H1 (cell line): ENCODE measurements around the gene BPIFB3. TPM values are rescaled to one million over a fixed set of nuclear protein-coding genes. Genes with fewer than 3 reads are reported as not detected.

Source experiments
- EGR1 ChIP-seq: IDR thresholded peaks from 2 replicates; pipeline ENCODE4 v1.6.1; 2011; ENCODE audit warnings: low read depth, low read length, borderline replicate concordance
- EZH2 ChIP-seq: fragments of 200-600 bp; sonication (generic); IDR thresholded peaks from 2 replicates; pipeline ENCODE4 v1.7.1; 2012; ENCODE audit warnings: low read depth, mild to moderate bottlenecking, moderate library complexity, low read length, inconsistent platforms; ENCODE audit not compliant: severe bottlenecking
- KDM4A ChIP-seq: IDR thresholded peaks from one replicate; pipeline ENCODE4 v1.7.1; 2012; ENCODE audit warnings: low read depth, mild to moderate bottlenecking, moderate library complexity, low read length, inconsistent platforms; ENCODE audit not compliant: severe bottlenecking
- POLR2AphosphoS5 ChIP-seq: IDR thresholded peaks from 2 replicates; pipeline ENCODE4 v1.6.1; 2011; ENCODE audit warnings: low read depth, low read length
- RNF2 ChIP-seq: fragments of 200-900, 300-1000 bp; sonication (generic); IDR thresholded peaks from 2 replicates; pipeline ENCODE4 v1.7.1; 2016; ENCODE audit warnings: borderline replicate concordance, low read depth, mild to moderate bottlenecking, antibody characterized with exemption, low read length; ENCODE audit not compliant: poor library complexity, severe bottlenecking; ENCODE audit errors: missing control alignments
- SIRT6 ChIP-seq: IDR thresholded peaks from one replicate; pipeline ENCODE4 v1.7.1; 2012; ENCODE audit warnings: low read length, inconsistent platforms
- SP1 ChIP-seq: IDR thresholded peaks from 2 replicates; pipeline ENCODE4 v1.6.1; 2011; ENCODE audit warnings: low read depth, low read length
- polyA plus RNA-seq, 7 experiments: library from polyadenylated mRNA; depleted of rRNA in 3 of 7; stranded (reverse) in 5 of 7; unstranded in 2 of 7; fragments of >200 nt in 5 of 7; fragments of 200-250 nt in 2 of 7; gene quantifications; 1 replicate in 5 of 7; 2 replicates in 1 of 7; 4 replicates in 1 of 7; pipeline versions ENCODE4 v1.2.1 to v1.2.3, GENCODE V29; 2011 to 2013; ENCODE audit warnings: missing spikeins in 2 of 7, mixed read lengths in 2 of 7
- total RNA-seq: library from RNA; stranded (reverse); fragmentation: NEBNext Ultra II Directional; extraction: Animal tissue kit (Norgen Biotek cat#: 25700); gene quantifications from 2 replicates; pipeline ENCODE4 v1.2.1, GENCODE V29; 2021
- TF ChIP-seq, protein P1 (sequence below): fragments of 300-600 bp; sonication (generic); IDR thresholded peaks from 2 replicates; pipeline ENCODE4 v1.7.1; 2012; ENCODE audit warnings: low read length, moderate library complexity, mild to moderate bottlenecking, inconsistent platforms; ENCODE audit not compliant: insufficient replicate concordance
- TF ChIP-seq, protein P2 (sequence below): IDR thresholded peaks from 2 replicates; pipeline ENCODE4 v1.6.1; 2011; ENCODE audit warnings: low read depth, mild to moderate bottlenecking, low read length; ENCODE audit not compliant: insufficient read depth

BPIFB3 gene
- total and polyA plus RNA-seq, 2 of the 8 experiments (the other 6 are each of a cell fraction or from before 2014, with no cell fraction given), result not detected

DNA sequence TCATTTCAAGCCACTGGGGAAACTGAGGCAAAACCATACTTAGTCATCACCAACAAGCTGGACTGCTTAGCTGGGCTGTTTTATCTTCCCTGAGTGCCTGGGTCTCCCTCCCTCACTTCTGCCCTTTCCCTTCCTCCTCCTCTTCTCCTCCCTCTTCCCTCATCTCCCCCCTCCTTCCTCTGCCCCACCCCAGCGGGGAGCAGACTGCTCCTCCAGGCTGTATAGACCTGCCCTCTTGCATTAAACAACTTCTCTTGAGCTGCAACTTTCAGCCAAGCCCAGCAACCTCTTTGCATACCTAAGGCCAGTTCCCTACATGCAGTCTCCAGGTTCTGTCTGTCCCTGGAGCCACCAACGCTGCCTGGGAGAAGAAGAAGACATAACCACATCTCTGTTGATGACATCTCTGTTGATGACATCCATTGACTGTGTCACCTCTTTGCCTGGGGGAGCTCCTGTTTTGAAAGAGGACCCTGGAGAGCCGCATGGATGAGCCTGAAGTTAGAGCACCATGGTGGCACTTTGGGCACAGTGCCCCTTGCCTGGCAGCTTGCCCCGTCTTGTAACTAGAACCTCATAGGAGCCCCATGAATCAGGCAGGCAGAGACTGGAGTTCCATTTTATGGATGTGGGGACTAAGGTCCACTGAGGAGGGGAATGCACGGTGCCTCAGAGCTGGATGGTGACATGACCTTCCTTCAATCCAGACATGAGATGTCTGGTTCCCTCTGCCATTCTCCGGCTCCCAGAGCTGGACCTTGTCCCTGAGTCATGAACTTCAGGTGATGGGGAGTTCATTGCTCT lies 30.1 kb upstream of the BPIFB3 start (continued):
- TF ChIP-seq, protein P1, sequence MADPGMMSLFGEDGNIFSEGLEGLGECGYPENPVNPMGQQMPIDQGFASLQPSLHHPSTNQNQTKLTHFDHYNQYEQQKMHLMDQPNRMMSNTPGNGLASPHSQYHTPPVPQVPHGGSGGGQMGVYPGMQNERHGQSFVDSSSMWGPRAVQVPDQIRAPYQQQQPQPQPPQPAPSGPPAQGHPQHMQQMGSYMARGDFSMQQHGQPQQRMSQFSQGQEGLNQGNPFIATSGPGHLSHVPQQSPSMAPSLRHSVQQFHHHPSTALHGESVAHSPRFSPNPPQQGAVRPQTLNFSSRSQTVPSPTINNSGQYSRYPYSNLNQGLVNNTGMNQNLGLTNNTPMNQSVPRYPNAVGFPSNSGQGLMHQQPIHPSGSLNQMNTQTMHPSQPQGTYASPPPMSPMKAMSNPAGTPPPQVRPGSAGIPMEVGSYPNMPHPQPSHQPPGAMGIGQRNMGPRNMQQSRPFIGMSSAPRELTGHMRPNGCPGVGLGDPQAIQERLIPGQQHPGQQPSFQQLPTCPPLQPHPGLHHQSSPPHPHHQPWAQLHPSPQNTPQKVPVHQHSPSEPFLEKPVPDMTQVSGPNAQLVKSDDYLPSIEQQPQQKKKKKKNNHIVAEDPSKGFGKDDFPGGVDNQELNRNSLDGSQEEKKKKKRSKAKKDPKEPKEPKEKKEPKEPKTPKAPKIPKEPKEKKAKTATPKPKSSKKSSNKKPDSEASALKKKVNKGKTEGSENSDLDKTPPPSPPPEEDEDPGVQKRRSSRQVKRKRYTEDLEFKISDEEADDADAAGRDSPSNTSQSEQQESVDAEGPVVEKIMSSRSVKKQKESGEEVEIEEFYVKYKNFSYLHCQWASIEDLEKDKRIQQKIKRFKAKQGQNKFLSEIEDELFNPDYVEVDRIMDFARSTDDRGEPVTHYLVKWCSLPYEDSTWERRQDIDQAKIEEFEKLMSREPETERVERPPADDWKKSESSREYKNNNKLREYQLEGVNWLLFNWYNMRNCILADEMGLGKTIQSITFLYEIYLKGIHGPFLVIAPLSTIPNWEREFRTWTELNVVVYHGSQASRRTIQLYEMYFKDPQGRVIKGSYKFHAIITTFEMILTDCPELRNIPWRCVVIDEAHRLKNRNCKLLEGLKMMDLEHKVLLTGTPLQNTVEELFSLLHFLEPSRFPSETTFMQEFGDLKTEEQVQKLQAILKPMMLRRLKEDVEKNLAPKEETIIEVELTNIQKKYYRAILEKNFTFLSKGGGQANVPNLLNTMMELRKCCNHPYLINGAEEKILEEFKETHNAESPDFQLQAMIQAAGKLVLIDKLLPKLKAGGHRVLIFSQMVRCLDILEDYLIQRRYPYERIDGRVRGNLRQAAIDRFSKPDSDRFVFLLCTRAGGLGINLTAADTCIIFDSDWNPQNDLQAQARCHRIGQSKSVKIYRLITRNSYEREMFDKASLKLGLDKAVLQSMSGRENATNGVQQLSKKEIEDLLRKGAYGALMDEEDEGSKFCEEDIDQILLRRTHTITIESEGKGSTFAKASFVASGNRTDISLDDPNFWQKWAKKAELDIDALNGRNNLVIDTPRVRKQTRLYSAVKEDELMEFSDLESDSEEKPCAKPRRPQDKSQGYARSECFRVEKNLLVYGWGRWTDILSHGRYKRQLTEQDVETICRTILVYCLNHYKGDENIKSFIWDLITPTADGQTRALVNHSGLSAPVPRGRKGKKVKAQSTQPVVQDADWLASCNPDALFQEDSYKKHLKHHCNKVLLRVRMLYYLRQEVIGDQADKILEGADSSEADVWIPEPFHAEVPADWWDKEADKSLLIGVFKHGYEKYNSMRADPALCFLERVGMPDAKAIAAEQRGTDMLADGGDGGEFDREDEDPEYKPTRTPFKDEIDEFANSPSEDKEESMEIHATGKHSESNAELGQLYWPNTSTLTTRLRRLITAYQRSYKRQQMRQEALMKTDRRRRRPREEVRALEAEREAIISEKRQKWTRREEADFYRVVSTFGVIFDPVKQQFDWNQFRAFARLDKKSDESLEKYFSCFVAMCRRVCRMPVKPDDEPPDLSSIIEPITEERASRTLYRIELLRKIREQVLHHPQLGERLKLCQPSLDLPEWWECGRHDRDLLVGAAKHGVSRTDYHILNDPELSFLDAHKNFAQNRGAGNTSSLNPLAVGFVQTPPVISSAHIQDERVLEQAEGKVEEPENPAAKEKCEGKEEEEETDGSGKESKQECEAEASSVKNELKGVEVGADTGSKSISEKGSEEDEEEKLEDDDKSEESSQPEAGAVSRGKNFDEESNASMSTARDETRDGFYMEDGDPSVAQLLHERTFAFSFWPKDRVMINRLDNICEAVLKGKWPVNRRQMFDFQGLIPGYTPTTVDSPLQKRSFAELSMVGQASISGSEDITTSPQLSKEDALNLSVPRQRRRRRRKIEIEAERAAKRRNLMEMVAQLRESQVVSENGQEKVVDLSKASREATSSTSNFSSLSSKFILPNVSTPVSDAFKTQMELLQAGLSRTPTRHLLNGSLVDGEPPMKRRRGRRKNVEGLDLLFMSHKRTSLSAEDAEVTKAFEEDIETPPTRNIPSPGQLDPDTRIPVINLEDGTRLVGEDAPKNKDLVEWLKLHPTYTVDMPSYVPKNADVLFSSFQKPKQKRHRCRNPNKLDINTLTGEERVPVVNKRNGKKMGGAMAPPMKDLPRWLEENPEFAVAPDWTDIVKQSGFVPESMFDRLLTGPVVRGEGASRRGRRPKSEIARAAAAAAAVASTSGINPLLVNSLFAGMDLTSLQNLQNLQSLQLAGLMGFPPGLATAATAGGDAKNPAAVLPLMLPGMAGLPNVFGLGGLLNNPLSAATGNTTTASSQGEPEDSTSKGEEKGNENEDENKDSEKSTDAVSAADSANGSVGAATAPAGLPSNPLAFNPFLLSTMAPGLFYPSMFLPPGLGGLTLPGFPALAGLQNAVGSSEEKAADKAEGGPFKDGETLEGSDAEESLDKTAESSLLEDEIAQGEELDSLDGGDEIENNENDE, result no peak
- TF ChIP-seq, protein P2, sequence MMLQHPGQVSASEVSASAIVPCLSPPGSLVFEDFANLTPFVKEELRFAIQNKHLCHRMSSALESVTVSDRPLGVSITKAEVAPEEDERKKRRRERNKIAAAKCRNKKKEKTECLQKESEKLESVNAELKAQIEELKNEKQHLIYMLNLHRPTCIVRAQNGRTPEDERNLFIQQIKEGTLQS, result no peak
- TF ChIP-seq EGR1 (no peak), SP1 (no peak), KDM4A (no peak), RNF2 (no peak), POLR2AphosphoS5 (no peak), SIRT6 (no peak), EZH2 (no peak)
- TF ChIP-seq, all 59 proteins: peak for 0
